BE2C (cell line): ENCODE measurements around the gene AUTS2.

Source experiments
- DNase-seq: peaks from one replicate; pipeline ENCODE4 v3.0.0-alpha.2; 2020
- H3K27me3 ChIP-seq: fragments of 250-450 bp; sonication (Bioruptor Pico); 2 replicates; pipeline ENCODE4 v1.5.1; 2020; ENCODE audit warnings: mild to moderate bottlenecking
- H3K36me3 ChIP-seq: fragments of 250-450 bp; sonication (Bioruptor Pico); 2 replicates; pipeline ENCODE4 v1.5.1; 2020; ENCODE audit warnings: mild to moderate bottlenecking
- H3K4me1 ChIP-seq: fragments of 250-450 bp; sonication (Bioruptor Pico); 2 replicates; pipeline ENCODE4 v1.5.1; 2020
- H3K4me3 ChIP-seq: 2 replicates; pipeline ENCODE4 v1.5.1; 2011; ENCODE audit warnings: low read depth, low read length
- H3K9me3 ChIP-seq: fragments of 250-450 bp; sonication (Bioruptor Pico); 2 replicates; pipeline ENCODE4 v1.5.1; 2020
- TF ChIP-seq, protein P1 (sequence below): IDR thresholded peaks from 2 replicates; pipeline ENCODE4 v1.5.1; 2012; ENCODE audit warnings: mild to moderate bottlenecking, low read depth, low read length

AUTS2 gene

DNA sequence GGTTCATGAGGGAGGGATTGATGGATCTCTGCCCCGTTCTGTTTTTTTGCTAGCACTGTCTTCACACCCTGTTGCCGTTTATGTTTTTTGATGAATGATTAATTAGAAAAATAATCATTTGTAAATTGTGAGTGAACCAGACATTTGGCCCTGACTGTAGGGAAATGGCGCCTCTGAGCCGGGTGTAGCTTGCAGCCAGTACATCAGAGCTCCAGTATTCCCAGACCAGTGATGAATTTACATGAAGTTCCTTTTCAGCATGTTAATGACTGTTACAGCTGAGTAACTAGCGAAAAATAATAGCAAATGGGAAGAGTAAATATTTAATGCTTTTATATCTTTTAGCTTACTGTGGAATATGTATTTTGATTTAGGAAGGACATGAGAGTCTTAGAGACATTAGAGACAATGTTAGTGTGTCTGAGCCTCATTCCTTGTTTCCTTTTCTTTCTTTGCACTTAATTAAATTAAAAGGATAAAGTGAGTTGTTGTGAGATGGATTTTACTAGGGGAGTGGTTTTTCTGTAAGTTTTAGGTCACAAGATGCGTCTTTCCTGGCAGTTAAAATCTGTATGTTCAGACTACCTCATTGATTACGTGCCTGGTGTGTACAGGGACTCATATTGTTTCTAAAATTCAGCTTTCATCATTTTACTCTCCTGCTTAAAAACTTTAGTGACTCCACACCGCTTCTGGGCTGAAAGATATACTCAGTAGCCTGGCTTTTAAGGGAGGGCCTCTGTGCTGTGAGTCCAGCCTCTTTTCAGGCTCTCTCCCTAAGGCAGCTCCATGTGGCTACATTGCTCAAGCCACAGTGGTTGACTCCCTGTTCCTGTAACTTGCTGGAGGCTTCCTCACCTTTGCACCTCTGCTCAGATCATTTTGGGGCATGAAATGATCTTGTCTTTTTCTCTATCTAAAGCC is 86.4 kb downstream of the AUTS2 start:
- no peaks in the 10 kb centered on the region for H3K9me3 ChIP-seq
- no peak for DNase-seq
- TF ChIP-seq, protein P1, sequence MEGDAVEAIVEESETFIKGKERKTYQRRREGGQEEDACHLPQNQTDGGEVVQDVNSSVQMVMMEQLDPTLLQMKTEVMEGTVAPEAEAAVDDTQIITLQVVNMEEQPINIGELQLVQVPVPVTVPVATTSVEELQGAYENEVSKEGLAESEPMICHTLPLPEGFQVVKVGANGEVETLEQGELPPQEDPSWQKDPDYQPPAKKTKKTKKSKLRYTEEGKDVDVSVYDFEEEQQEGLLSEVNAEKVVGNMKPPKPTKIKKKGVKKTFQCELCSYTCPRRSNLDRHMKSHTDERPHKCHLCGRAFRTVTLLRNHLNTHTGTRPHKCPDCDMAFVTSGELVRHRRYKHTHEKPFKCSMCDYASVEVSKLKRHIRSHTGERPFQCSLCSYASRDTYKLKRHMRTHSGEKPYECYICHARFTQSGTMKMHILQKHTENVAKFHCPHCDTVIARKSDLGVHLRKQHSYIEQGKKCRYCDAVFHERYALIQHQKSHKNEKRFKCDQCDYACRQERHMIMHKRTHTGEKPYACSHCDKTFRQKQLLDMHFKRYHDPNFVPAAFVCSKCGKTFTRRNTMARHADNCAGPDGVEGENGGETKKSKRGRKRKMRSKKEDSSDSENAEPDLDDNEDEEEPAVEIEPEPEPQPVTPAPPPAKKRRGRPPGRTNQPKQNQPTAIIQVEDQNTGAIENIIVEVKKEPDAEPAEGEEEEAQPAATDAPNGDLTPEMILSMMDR: no peak
- no peak overlapping the region for H3K4me3 ChIP-seq
- H3K36me3 ChIP-seq: no peaks in the 10 kb centered on the region
- H3K4me1 ChIP-seq: peaks cover 14% of the 10 kb centered on the region
- H3K27me3 ChIP-seq: no peaks in the 10 kb centered on the region

DNA sequence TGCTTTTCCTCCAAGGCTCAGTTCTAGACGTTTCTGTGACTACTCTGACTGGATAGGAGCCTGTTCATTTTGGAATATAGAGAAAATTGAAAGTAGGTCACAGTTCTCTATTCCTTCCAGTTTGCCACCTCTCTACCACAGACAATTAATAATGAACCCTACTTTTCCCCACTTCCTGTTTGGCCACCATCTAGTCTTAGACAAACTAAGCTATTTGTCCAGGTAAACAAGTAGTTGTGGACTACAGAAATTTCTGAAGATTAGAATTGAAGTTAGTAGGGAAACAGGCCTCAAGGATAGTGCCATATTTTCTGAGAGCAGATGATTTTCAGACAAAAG is 87.0 kb downstream of the AUTS2 start:
- Histone ChIP-seq H3K27me3 (no peaks in the 10 kb centered on the region), H3K4me1 (peaks cover 11% of the 10 kb centered on the region), H3K9me3 (no peaks in the 10 kb centered on the region), H3K36me3 (no peaks in the 10 kb centered on the region), H3K4me3 (no peak overlapping the region)
- DNase-seq: no peak
- TF ChIP-seq, protein P1: no peak

DNA sequence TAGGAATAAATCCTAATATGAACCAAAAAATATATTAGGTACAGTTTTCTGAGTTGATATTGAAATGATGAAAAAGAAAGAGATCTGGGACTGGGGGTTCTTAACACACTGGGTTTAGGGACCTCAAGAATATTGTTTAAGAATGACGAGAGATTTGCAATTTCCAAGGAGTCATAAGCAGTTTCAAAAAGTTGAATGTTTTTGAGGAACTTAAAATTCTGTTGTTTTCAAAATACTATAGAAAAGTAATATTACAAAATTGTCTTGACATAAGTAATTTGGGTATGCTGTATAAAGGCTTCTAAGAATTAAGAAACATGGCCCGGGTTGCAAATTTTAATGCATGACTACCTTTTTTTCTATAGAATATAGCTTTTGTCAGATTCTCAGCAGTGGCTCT is 88.1 kb downstream of the AUTS2 start:
- DNase-seq: no peak
- Histone ChIP-seq H3K9me3 (no peaks in the 10 kb centered on the region), H3K4me1 (peaks cover 11% of the 10 kb centered on the region), H3K4me3 (no peak overlapping the region), H3K36me3 (no peaks in the 10 kb centered on the region), H3K27me3 (no peaks in the 10 kb centered on the region)
- TF ChIP-seq, protein P1: no peak

DNA sequence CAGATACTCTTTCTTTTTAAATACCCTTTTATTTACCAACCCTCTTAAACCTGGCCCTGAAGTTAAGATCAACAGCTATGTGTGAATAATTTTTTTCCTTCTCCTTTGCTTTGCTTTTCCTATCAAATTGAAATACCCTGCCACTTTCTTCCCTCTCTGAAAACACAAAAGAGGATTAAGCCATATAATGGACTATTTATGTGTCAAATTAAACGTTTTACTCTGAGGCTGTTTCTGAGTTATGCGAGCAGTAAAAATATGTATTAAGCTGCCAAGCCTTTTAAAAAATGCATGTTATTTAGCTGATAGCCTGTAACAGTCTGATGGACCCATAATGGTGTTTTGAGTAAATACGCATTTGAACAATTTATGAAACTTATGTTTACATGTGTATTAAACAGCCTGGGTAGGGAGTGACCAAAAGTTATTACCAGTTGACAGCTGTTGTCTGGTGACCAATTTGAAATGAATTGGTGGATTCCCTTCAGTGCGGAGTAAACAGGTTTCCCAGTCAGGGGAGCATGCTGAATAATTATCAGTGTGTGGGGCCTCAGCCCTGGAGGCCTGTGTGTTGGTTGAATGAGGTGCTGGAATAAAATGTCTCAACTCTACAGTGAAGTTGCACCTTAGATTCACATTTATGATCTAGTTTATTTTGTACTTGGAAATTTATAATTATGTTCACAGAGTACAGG is 89.6 kb downstream of the AUTS2 start:
- peaks cover 11% of the 10 kb centered on the region for H3K4me1 ChIP-seq
- no peaks in the 10 kb centered on the region for H3K36me3 ChIP-seq
- TF ChIP-seq, protein P1: no peak
- H3K27me3 ChIP-seq: no peaks in the 10 kb centered on the region
- DNase-seq: no peak
- no peak overlapping the region for H3K4me3 ChIP-seq
- H3K9me3 ChIP-seq: no peaks in the 10 kb centered on the region

DNA sequence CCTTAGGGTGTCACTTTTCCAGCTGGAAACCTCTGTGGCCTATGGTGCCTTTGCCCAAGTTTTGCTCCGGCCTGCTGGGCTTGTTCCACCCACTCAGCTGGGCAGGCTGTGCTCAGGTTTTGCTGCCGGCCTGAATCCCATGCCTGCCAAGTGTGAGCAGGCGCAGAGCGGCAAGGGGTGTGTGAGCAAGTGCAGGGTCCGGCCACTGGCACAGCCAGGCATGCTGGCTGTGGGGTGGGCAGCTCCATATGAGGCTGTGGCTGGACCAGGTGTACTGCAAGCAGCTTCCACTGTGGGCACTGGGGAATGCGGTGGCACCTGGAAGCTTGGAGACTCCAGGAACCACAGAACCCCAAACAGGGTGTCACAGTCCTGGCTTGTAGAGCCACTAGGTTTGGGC is 92.1 kb downstream of the AUTS2 start:
- Histone ChIP-seq H3K4me1 (peaks cover 7% of the 10 kb centered on the region), H3K36me3 (no peaks in the 10 kb centered on the region), H3K4me3 (no peak overlapping the region), H3K9me3 (no peaks in the 10 kb centered on the region), H3K27me3 (no peaks in the 10 kb centered on the region)
- TF ChIP-seq, protein P1: no peak
- no peak for DNase-seq

DNA sequence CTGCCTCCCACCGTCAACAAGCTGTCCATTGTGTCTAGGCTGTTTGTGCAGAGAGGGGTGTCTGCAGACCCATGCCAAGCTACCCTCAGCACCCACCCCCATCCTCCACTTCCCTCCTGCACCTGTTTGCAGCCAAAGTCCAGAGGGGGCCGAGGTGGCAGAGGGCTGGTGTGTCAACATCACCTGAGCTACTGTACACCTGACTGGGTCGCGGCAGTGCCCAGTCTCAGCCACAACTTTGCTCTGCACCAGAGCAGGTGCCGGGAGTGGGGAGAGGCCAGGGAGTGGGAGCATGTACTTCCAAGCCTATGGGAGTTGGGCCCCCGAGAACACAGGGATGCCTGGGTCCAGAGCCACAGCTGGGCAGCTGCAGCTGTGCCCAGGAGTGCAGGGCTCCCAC is 93.1 kb downstream of the AUTS2 start:
- Histone ChIP-seq H3K27me3 (no peaks in the 10 kb centered on the region), H3K4me3 (no peak overlapping the region), H3K4me1 (peaks cover 7% of the 10 kb centered on the region), H3K36me3 (no peaks in the 10 kb centered on the region), H3K9me3 (no peaks in the 10 kb centered on the region)
- DNase-seq: no peak
- TF ChIP-seq, protein P1: no peak
